Kidney (tissue), 14 donors: ENCODE measurements around the gene IL11. TPM values are rescaled to one million over a fixed set of nuclear protein-coding genes. Genes with fewer than 3 reads are reported as not detected.
A peak's percentile ranks its signal among the peaks of the same experiment; 100 is the strongest.

Experiments used
- DNase-seq, 5 donors: peaks; one replicate each; pipeline ENCODE4 v3.0.0-alpha.2; 2013 to 2020
- FAIRE-seq: peaks from 2 replicates; lab custom pipeline; 2012; peaks lifted over from hg19 to GRCh38; lab: Jason Lieb, UNC
- H3K27ac ChIP-seq, 2 donors: one replicate each; pipeline ENCODE4 v1.7.0; 2013; ENCODE audit warnings: low read depth in 2 of 2, low read length in 2 of 2, inconsistent platforms in 1 of 2
- H3K27me3 ChIP-seq: one replicate; pipeline ENCODE4 v1.7.1; 2013; ENCODE audit warnings: low read length, inconsistent platforms; ENCODE audit not compliant: control insufficient read depth, insufficient read depth
- H3K36me3 ChIP-seq, 3 donors: one replicate each; pipeline versions ENCODE4 v1.7.0 to v1.7.1; 2013; ENCODE audit warnings: low read length in 3 of 3, control low read depth in 1 of 3, inconsistent platforms in 1 of 3; ENCODE audit not compliant: insufficient read depth in 3 of 3, control insufficient read depth in 2 of 3
- H3K4me1 ChIP-seq, 3 donors: one replicate each; pipeline versions ENCODE4 v1.7.0 to v1.7.1; 2013; ENCODE audit warnings: low read length in 3 of 3, inconsistent platforms in 1 of 3, low read depth in 1 of 3; ENCODE audit not compliant: control insufficient read depth in 2 of 3, insufficient read depth in 2 of 3
- H3K4me3 ChIP-seq, 3 donors: one replicate each; pipeline versions ENCODE4 v1.7.0 to v1.8.1; 2013; ENCODE audit warnings: low read length in 3 of 3, control low read depth in 1 of 3, inconsistent platforms in 1 of 3
- H3K9ac ChIP-seq, 3 donors: one replicate each; pipeline versions ENCODE4 v1.7.0 to v1.7.1; 2013; ENCODE audit warnings: low read length in 3 of 3, control low read depth in 1 of 3, inconsistent platforms in 1 of 3
- H3K9me3 ChIP-seq, 3 donors: one replicate each; pipeline versions ENCODE4 v1.7.0 to v1.7.1; 2013; ENCODE audit warnings: low read length in 3 of 3, control low read depth in 1 of 3, inconsistent platforms in 1 of 3; ENCODE audit not compliant: control insufficient read depth in 2 of 3, insufficient read depth in 1 of 3
- CTCF ChIP-seq: IDR thresholded peaks from 3 replicates; pipeline ENCODE4 v1.5.1; 2012; ENCODE audit warnings: mild to moderate bottlenecking, moderate library complexity, borderline replicate concordance; ENCODE audit not compliant: insufficient read depth; ENCODE audit errors: extremely low read depth
- intact Hi-C: fragments of 100-400 bp; cut with DNase I; formaldehyde crosslinking; loops from one replicate; pipeline ENCODE4 v1.11.1; 2022
- polyA plus RNA-seq: library from polyadenylated mRNA; stranded (reverse); fragments of 350-450 nt; fragmentation: Illumina TruSeq; extraction: RNeasy Lipid Tissue Mini Kit (QIAGEN cat#74804); gene quantifications from one replicate; pipeline ENCODE4 v1.2.3, GENCODE V29; 2014; ENCODE audit warnings: low read depth, low replicate concordance; ENCODE audit not compliant: insufficient read depth
- total RNA-seq: library from RNA; stranded (reverse); fragmentation: NEBNext Ultra II Directional; extraction: Animal tissue kit (Norgen Biotek cat#: 25700); gene quantifications from one replicate; pipeline ENCODE4 v1.2.1, GENCODE V29; 2021
- donor health status: control.
- donor health status: control.
- donor health status: control.
- donor health status: control.
- donor health status: control.
- donor health status: DM: yes; HTN: yes; CAD: no.
- donor health status: Normal renal cell carcinoma (clear cell type).

IL11 gene
- total and polyA plus RNA-seq, 2 donors from 2014 or later: 0.37 to 0.47 TPM

- intact Hi-C loops: no loop called here
- peak; percentile 94 for FAIRE-seq
- peaks cover 0 to 46% (median 25%) of the 10 kb centered on the region in 3 donors for H3K4me1 ChIP-seq
Measured at GRCh38 chr19:55385724-55386492, 15.6 kb upstream of the IL11 start, which contains the start of gene RPL28. TSS of gene RPL28 (plus strand) at chr19:55385932. CDS start at chr19:55386358, 426 bp downstream.

GRCh38 chr19:55384920-55385723, 14.9 kb upstream of the IL11 start:
- no peak for TF ChIP-seq CTCF
- no peaks in the 10 kb centered on the region for H3K27me3 ChIP-seq
- intact Hi-C loops: no loop called here
- no peaks in the 10 kb centered on the region for H3K9me3 ChIP-seq
- DNase-seq (peak; percentile 95 to 99 (median 98)), FAIRE-seq (no peak)
- peak overlapping the region; percentile 35 to 95 (median 81) for H3K9ac ChIP-seq
- peak overlapping the region; percentile 71 to 99 (median 97) for H3K4me3 ChIP-seq
- H3K27ac ChIP-seq: peak overlapping the region; percentile 95 to 96
- H3K4me1 ChIP-seq: peaks cover 0 to 46% (median 25%) of the 10 kb centered on the region in 3 donors
- peaks cover 2 to 21% (median 9%) of the 10 kb centered on the region in 3 donors for H3K36me3 ChIP-seq

More at GRCh38 chr19:55385724-55386492, 15.6 kb upstream of the IL11 start, which contains the start of gene RPL28:
- H3K4me3 ChIP-seq: peak within 1 kb of the TSS; percentile 96 to 99 (median 97)
- no peaks in the 10 kb centered on the region for H3K9me3 ChIP-seq
- H3K9ac ChIP-seq: peak within 1 kb of the TSS; percentile 89 to 95 (median 92)
- H3K27me3 ChIP-seq: no peaks in the 10 kb centered on the region
- DNase-seq: peak; percentile 99 to 100 (median 99)
- peak within 1 kb of the TSS; percentile 95 to 96 for H3K27ac ChIP-seq
- peaks cover 2 to 27% (median 9%) of the 10 kb centered on the region in 3 donors for H3K36me3 ChIP-seq
- TF ChIP-seq CTCF: no peak

GRCh38 chr19:55384131-55384919, 14.1 kb upstream of the IL11 start, which contains the start of gene TMEM238:
TSS of gene TMEM238 (minus strand) at chr19:55384292. CDS start at chr19:55384259, 33 bp downstream.
- H3K4me1 ChIP-seq: peaks cover 0 to 40% (median 25%) of the 10 kb centered on the region in 3 donors
- TF ChIP-seq CTCF: no peak
- intact Hi-C loops: no loop called here
- no peaks in the 10 kb centered on the region for H3K9me3 ChIP-seq
- H3K9ac ChIP-seq: peak within 1 kb of the TSS in 2 of 3 donors; percentile 35 to 95
- peak in 2 of 5 donors; percentile 73 to 88 for DNase-seq
- peaks cover 2 to 21% (median 5%) of the 10 kb centered on the region in 3 donors for H3K36me3 ChIP-seq
- H3K4me3 ChIP-seq: peak within 1 kb of the TSS; percentile 40 to 99 (median 71)
- no peak for FAIRE-seq
- H3K27me3 ChIP-seq: no peaks in the 10 kb centered on the region
- peak within 1 kb of the TSS; percentile 95 to 96 for H3K27ac ChIP-seq
